WTC11 (cell line): Measurements from ENCODE around the gene BASP1. TPM values are rescaled to one million over a fixed set of nuclear protein-coding genes. Genes with fewer than 3 reads are reported as not detected.

ENCODE experiments used
- ATAC-seq: fragments of 200-7000 bp; cut with Tn5 transposase; 2 replicates; pipeline ENCODE4 v1.10.0; 2021; ENCODE audit warnings: mild to moderate bottlenecking, moderate library complexity
- CTCF ChIA-PET: fragments of 300-600 bp; sonication (Branson Sonifier 250); formaldehyde crosslinking; loops from one replicate; lab custom pipeline; 2021; ENCODE audit warnings: antibody characterized with exemption; lab: Charles Lee
- POLR2A ChIA-PET: fragments of 350-600 bp; sonication (Branson Sonifier 250); formaldehyde crosslinking; loops from one replicate; lab custom pipeline; 2021; ENCODE audit warnings: antibody characterized with exemption; lab: Charles Lee
- DNase-seq: peaks from one replicate; pipeline ENCODE4 v3.0.0; 2021; ENCODE audit warnings: low spot score
- H3K27ac Mint-ChIP-seq: 2 replicates; pipeline ENCODE4 v1.8.0; 2021; ENCODE audit warnings: mixed read lengths
- H3K27me3 Mint-ChIP-seq: 2 replicates; pipeline ENCODE4 v1.8.0; 2021; ENCODE audit warnings: low read depth, mild to moderate bottlenecking, moderate library complexity, mixed read lengths
- H3K36me3 Mint-ChIP-seq: 2 replicates; pipeline ENCODE4 v1.8.0; 2021; ENCODE audit warnings: mixed read lengths
- H3K4me1 Mint-ChIP-seq: 2 replicates; pipeline ENCODE4 v1.8.0; 2022; ENCODE audit warnings: mixed read lengths
- H3K4me3 Mint-ChIP-seq: 2 replicates; pipeline ENCODE4 v1.8.0; 2021; ENCODE audit warnings: mild to moderate bottlenecking, moderate library complexity, mixed read lengths
- H3K9me3 Mint-ChIP-seq: 2 replicates; pipeline ENCODE4 v1.8.0; 2021; ENCODE audit warnings: mixed read lengths
- ARID4B ChIP-seq: sonication (generic); formaldehyde crosslinking; IDR thresholded peaks from 2 replicates; pipeline ENCODE4 v1.8.0; 2023; ENCODE audit warnings: missing genetic modification reagents, mild to moderate bottlenecking, borderline replicate concordance
- CREM ChIP-seq: sonication (generic); formaldehyde crosslinking; IDR thresholded peaks from 2 replicates; pipeline ENCODE4 v1.8.1; 2022; ENCODE audit warnings: mild to moderate bottlenecking, missing genetic modification reagents, moderate library complexity
- E2F1 ChIP-seq: sonication (generic); formaldehyde crosslinking; IDR thresholded peaks from 2 replicates; pipeline ENCODE4 v1.8.0; 2022; ENCODE audit warnings: mild to moderate bottlenecking, missing genetic modification reagents
- E2F4 ChIP-seq: sonication (generic); formaldehyde crosslinking; IDR thresholded peaks from 2 replicates; pipeline ENCODE4 v1.8.1; 2022; ENCODE audit warnings: low read depth, mild to moderate bottlenecking, moderate library complexity, missing genetic modification reagents, borderline replicate concordance
- EMX1 ChIP-seq: fragments of 250-450 bp; sonication (Bioruptor Pico); IDR thresholded peaks from 2 replicates; pipeline ENCODE4 v1.8.0; 2021; ENCODE audit warnings: mild to moderate bottlenecking
- FOXJ3 ChIP-seq: sonication (generic); formaldehyde crosslinking; IDR thresholded peaks from 2 replicates; pipeline ENCODE4 v1.9.0; 2021; ENCODE audit warnings: missing genetic modification reagents, mild to moderate bottlenecking, borderline replicate concordance
- HMGA2 ChIP-seq: fragments of 250-450 bp; sonication (Bioruptor Pico); IDR thresholded peaks from 2 replicates; pipeline ENCODE4 v1.4.0; 2021; ENCODE audit warnings: mild to moderate bottlenecking, moderate library complexity
- IRF2 ChIP-seq: sonication (generic); formaldehyde crosslinking; IDR thresholded peaks from 2 replicates; pipeline ENCODE4 v1.8.0; 2022; ENCODE audit warnings: low read depth, missing genetic modification reagents, borderline replicate concordance
- MXD4 ChIP-seq: fragments of 250-450 bp; sonication (Bioruptor Pico); IDR thresholded peaks from 2 replicates; pipeline ENCODE4 v1.8.0; 2021; ENCODE audit warnings: mild to moderate bottlenecking, moderate library complexity, borderline replicate concordance
- NR2C2 ChIP-seq: sonication (generic); formaldehyde crosslinking; IDR thresholded peaks from 2 replicates; pipeline ENCODE4 v1.8.0; 2022; ENCODE audit warnings: mild to moderate bottlenecking, missing genetic modification reagents
- PRDM15 ChIP-seq: sonication (generic); formaldehyde crosslinking; IDR thresholded peaks from 2 replicates; pipeline ENCODE4 v1.8.0; 2022; ENCODE audit warnings: missing genetic modification reagents
- TEAD4 ChIP-seq: sonication (generic); formaldehyde crosslinking; IDR thresholded peaks from 2 replicates; pipeline ENCODE4 v1.8.0; 2022; ENCODE audit warnings: mild to moderate bottlenecking, missing genetic modification reagents
- ZNF121 ChIP-seq: sonication (generic); formaldehyde crosslinking; IDR thresholded peaks from 2 replicates; pipeline ENCODE4 v1.8.0; 2023; ENCODE audit warnings: missing genetic modification reagents
- ZNF263 ChIP-seq: sonication (generic); formaldehyde crosslinking; IDR thresholded peaks from 2 replicates; pipeline ENCODE4 v1.8.1; 2022; ENCODE audit warnings: low read depth, mild to moderate bottlenecking, moderate library complexity, missing genetic modification reagents
- ZNF396 ChIP-seq: fragments of 250-450 bp; sonication (Bioruptor Pico); IDR thresholded peaks from 2 replicates; pipeline ENCODE4 v1.8.0; 2021; ENCODE audit warnings: mild to moderate bottlenecking, moderate library complexity, borderline replicate concordance
- total RNA-seq: library from RNA; stranded (reverse); gene quantifications from 3 replicates; pipeline ENCODE4 v1.2.3, GENCODE V29; 2021
- TF ChIP-seq, protein P1 (sequence below): sonication (generic); formaldehyde crosslinking; IDR thresholded peaks from 2 replicates; pipeline ENCODE4 v1.8.1; 2023; ENCODE audit warnings: mild to moderate bottlenecking, missing genetic modification reagents, moderate library complexity
- TF ChIP-seq, protein P2 (sequence below): fragments of 250-450 bp; sonication (Bioruptor Pico); IDR thresholded peaks from 2 replicates; pipeline ENCODE4 v1.9.0; 2021; ENCODE audit warnings: moderate library complexity, mild to moderate bottlenecking, inconsistent platforms, borderline replicate concordance
- TF ChIP-seq, protein P3 (sequence below): fragments of 250-450 bp; sonication (Bioruptor Pico); IDR thresholded peaks from 2 replicates; pipeline ENCODE4 v1.9.0; 2021; ENCODE audit warnings: mild to moderate bottlenecking, borderline replicate concordance

The BASP1 gene
- total RNA-seq, 1 experiment from 2014 or later, result 108 TPM

GRCh38 chr5:17295671-17296070 is 78.2 kb downstream of the BASP1 start (continued):
- TF ChIP-seq, protein P1, sequence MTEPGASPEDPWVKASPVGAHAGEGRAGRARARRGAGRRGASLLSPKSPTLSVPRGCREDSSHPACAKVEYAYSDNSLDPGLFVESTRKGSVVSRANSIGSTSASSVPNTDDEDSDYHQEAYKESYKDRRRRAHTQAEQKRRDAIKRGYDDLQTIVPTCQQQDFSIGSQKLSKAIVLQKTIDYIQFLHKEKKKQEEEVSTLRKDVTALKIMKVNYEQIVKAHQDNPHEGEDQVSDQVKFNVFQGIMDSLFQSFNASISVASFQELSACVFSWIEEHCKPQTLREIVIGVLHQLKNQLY, result no peak
- TF ChIP-seq E2F4 (CRISPR knock-in tag) (no peak), ZNF396 (CRISPR knock-in tag) (no peak), NR2C2 (CRISPR knock-in tag) (no peak), CREM (no peak), FOXJ3 (no peak), EMX1 (no peak), HMGA2 (CRISPR knock-in tag) (no peak), MXD4 (no peak)
- TF ChIP-seq, protein P2, sequence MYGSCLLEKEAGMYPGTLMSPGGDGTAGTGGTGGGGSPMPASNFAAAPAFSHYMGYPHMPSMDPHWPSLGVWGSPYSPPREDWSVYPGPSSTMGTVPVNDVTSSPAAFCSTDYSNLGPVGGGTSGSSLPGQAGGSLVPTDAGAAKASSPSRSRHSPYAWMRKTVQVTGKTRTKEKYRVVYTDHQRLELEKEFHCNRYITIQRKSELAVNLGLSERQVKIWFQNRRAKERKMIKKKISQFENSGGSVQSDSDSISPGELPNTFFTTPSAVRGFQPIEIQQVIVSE (CRISPR knock-in tag), result no peak

- Mint-ChIP-seq H3K36me3 (no peaks in the 10 kb centered on the region), H3K4me3 (no peak overlapping the region), H3K27ac (no peak overlapping the region), H3K27me3 (no peaks in the 10 kb centered on the region), H3K4me1 (peaks cover 9% of the 10 kb centered on the region), H3K9me3 (peaks cover under 1% of the 10 kb centered on the region; the same call in 1 of the 2 replicates)
- CTCF ChIA-PET, result interaction anchor here (2.1 kb wide), 1 partner anchor 86 kb away, joined by 7 read pairs; the partner anchor contains the start of gene BASP1
- POLR2A ChIA-PET, result no interaction called here
- DNase-seq (no peak), ATAC-seq (no peak)
- TF ChIP-seq E2F1 (CRISPR knock-in tag) (no peak), ZNF121 (no peak), TEAD4 (CRISPR knock-in tag) (no peak)
Measured at GRCh38 chr5:17302106-17302505, 84.7 kb downstream of the BASP1 start.

- H3K9me3 Mint-ChIP-seq, result peaks cover 6% of the 10 kb centered on the region
- DNase-seq (no peak), ATAC-seq (no peak)
- ChIA-PET CTCF (interaction anchor here (2.1 kb wide), 1 partner anchor 86 kb away, joined by 7 read pairs; the partner anchor contains the start of gene BASP1), POLR2A (no interaction called here)
- H3K4me3 Mint-ChIP-seq, result no peak overlapping the region
- no peaks in the 10 kb centered on the region for H3K27me3 Mint-ChIP-seq
- no peak overlapping the region for H3K27ac Mint-ChIP-seq
- no peaks in the 10 kb centered on the region for H3K36me3 Mint-ChIP-seq
- H3K4me1 Mint-ChIP-seq, result peaks cover 9% of the 10 kb centered on the region
- TF ChIP-seq PRDM15 (CRISPR knock-in tag) (no peak), ZNF263 (CRISPR knock-in tag) (no peak), TEAD4 (CRISPR knock-in tag) (no peak), ARID4B (CRISPR knock-in tag) (no peak), IRF2 (CRISPR knock-in tag) (no peak)
- TF ChIP-seq, protein P3, sequence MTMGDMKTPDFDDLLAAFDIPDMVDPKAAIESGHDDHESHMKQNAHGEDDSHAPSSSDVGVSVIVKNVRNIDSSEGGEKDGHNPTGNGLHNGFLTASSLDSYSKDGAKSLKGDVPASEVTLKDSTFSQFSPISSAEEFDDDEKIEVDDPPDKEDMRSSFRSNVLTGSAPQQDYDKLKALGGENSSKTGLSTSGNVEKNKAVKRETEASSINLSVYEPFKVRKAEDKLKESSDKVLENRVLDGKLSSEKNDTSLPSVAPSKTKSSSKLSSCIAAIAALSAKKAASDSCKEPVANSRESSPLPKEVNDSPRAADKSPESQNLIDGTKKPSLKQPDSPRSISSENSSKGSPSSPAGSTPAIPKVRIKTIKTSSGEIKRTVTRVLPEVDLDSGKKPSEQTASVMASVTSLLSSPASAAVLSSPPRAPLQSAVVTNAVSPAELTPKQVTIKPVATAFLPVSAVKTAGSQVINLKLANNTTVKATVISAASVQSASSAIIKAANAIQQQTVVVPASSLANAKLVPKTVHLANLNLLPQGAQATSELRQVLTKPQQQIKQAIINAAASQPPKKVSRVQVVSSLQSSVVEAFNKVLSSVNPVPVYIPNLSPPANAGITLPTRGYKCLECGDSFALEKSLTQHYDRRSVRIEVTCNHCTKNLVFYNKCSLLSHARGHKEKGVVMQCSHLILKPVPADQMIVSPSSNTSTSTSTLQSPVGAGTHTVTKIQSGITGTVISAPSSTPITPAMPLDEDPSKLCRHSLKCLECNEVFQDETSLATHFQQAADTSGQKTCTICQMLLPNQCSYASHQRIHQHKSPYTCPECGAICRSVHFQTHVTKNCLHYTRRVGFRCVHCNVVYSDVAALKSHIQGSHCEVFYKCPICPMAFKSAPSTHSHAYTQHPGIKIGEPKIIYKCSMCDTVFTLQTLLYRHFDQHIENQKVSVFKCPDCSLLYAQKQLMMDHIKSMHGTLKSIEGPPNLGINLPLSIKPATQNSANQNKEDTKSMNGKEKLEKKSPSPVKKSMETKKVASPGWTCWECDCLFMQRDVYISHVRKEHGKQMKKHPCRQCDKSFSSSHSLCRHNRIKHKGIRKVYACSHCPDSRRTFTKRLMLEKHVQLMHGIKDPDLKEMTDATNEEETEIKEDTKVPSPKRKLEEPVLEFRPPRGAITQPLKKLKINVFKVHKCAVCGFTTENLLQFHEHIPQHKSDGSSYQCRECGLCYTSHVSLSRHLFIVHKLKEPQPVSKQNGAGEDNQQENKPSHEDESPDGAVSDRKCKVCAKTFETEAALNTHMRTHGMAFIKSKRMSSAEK (CRISPR knock-in tag), result no peak
Measured at GRCh38 chr5:17302604-17303003, 85.2 kb downstream of the BASP1 start.
